Measurements from ENCODE around the gene CHST1.

CHST1 gene

GRCh38 chr11:45674481-45675190 is 9.2 kb upstream of the CHST1 start:
- DNase-seq: no peak

- DNase-seq: no peak
Measured at GRCh38 chr11:45673441-45673840, 8.0 kb upstream of the CHST1 start.

GRCh38 chr11:45672593-45672992 is 7.2 kb upstream of the CHST1 start:
- DNase-seq: no peak

- no peak for DNase-seq
Measured at GRCh38 chr11:45671246-45672171, 6.1 kb upstream of the CHST1 start.

GRCh38 chr11:45670386-45671135 is 5.1 kb upstream of the CHST1 start:
- DNase-seq: no peak

GRCh38 chr11:45669956-45670355 is 4.5 kb upstream of the CHST1 start:
- no peak for DNase-seq

GRCh38 chr11:45669146-45669545 is 3.7 kb upstream of the CHST1 start:
- DNase-seq: no peak

GRCh38 chr11:45667929-45668680 is 2.7 kb upstream of the CHST1 start:
- no peak for DNase-seq

GRCh38 chr11:45666648-45667642 is 1.5 kb upstream of the CHST1 start:
- no peak for DNase-seq

GRCh38 chr11:45665933-45666647 is 668 bp upstream of the CHST1 start:
- no peak for DNase-seq

GRCh38 chr11:45664376-45665205 is 831 bp downstream of the CHST1 start:
- DNase-seq: no peak

- no peak for DNase-seq
Measured at GRCh38 chr11:45663486-45664375, 1.7 kb downstream of the CHST1 start.

- no peak for DNase-seq
Measured at GRCh38 chr11:45662665-45663485, 2.5 kb downstream of the CHST1 start.

GRCh38 chr11:45662096-45662664 is 3.2 kb downstream of the CHST1 start:
- no peak for DNase-seq

GRCh38 chr11:45661439-45662055 is 3.9 kb downstream of the CHST1 start:
- no peak for DNase-seq

GRCh38 chr11:45660729-45661438 is 4.5 kb downstream of the CHST1 start:
- no peak for DNase-seq
